H1 (cell line): ENCODE measurements around the gene ITGB5. TPM values are rescaled to one million over a fixed set of nuclear protein-coding genes. Genes with fewer than 3 reads are reported as not detected.

Experiments
- CTCF ChIA-PET: fragments of 300-600 bp; sonication (Branson Sonifier 250); formaldehyde crosslinking; loops from one replicate; lab custom pipeline; 2021; ENCODE audit not compliant: partially characterized antibody; lab: Charles Lee
- POLR2A ChIA-PET: fragments of 300-600 bp; sonication (Branson Sonifier 250); formaldehyde crosslinking; loops from one replicate; lab custom pipeline; 2021; ENCODE audit warnings: inconsistent platforms; ENCODE audit not compliant: partially characterized antibody; lab: Charles Lee
- DNase-seq, 2 experiments: peaks; one replicate each; pipeline versions ENCODE4 v3.0.0 to v3.0.0-alpha.2; 2010 to 2022; ENCODE audit warnings: low spot score in 2 of 2, low read depth in 1 of 2, mixed read lengths in 1 of 2
- FAIRE-seq: peaks from 2 replicates; lab custom pipeline; 2011; peaks lifted over from hg19 to GRCh38; lab: Jason Lieb, UNC
- H2AFZ ChIP-seq: 2 replicates; pipeline ENCODE4 v1.8.1; 2012; ENCODE audit warnings: low read length, inconsistent platforms
- H2AK5ac ChIP-seq: 2 replicates; pipeline ENCODE4 v1.6.1; 2013; ENCODE audit warnings: low read depth, low read length
- H2BK120ac ChIP-seq: replicated peaks from 2 replicates; pipeline ENCODE3; 2013; ENCODE audit warnings: low read depth, low read length, inconsistent platforms
- H2BK12ac ChIP-seq: 2 replicates; pipeline ENCODE4 v1.6.1; 2013; ENCODE audit warnings: low read depth, low read length
- H2BK15ac ChIP-seq: 2 replicates; pipeline ENCODE4 v1.6.1; 2013; ENCODE audit warnings: low read length
- H2BK20ac ChIP-seq: 2 replicates; pipeline ENCODE4 v1.6.1; 2013; ENCODE audit warnings: low read length
- H2BK5ac ChIP-seq: 2 replicates; pipeline ENCODE4 v1.6.1; 2013; ENCODE audit warnings: low read depth, low read length
- H3K14ac ChIP-seq: 2 replicates; pipeline ENCODE4 v1.6.1; 2013; ENCODE audit warnings: inconsistent platforms; ENCODE audit not compliant: insufficient read length
- H3K18ac ChIP-seq: 2 replicates; pipeline ENCODE4 v1.6.1; 2013; ENCODE audit warnings: low read length; ENCODE audit errors: extremely low read depth
- H3K23ac ChIP-seq: 2 replicates; pipeline ENCODE4 v1.6.1; 2013; ENCODE audit warnings: inconsistent platforms; ENCODE audit not compliant: insufficient read length
- H3K23me2 ChIP-seq: 2 replicates; pipeline ENCODE4 v1.6.1; 2013; ENCODE audit warnings: low read depth, low read length
- H3K27ac ChIP-seq: 2 replicates; pipeline ENCODE4 v1.6.1; 2011; ENCODE audit warnings: low read depth, low read length, inconsistent platforms
- H3K27me3 ChIP-seq, 4 experiments: replicated peaks in 1 of 4; 1 replicate in 1 of 4; 2 replicates in 3 of 4; pipeline versions ENCODE4 v1.6.1 to v1.8.1; 2011 to 2013; ENCODE audit warnings: low read length in 3 of 4, mild to moderate bottlenecking in 3 of 4, inconsistent platforms in 2 of 4, mixed read lengths in 2 of 4, moderate library complexity in 1 of 4; ENCODE audit not compliant: control insufficient read depth in 3 of 4, insufficient read depth in 3 of 4; ENCODE audit errors: extremely low read depth in 1 of 4
- H3K36me3 ChIP-seq, 4 experiments: 2 replicates each; pipeline versions ENCODE4 v1.6.1 to v1.8.1; 2011 to 2013; ENCODE audit warnings: mild to moderate bottlenecking in 4 of 4, low read length in 3 of 4, moderate library complexity in 2 of 4, control low read depth in 1 of 4, inconsistent platforms in 1 of 4; ENCODE audit not compliant: insufficient read depth in 4 of 4, control insufficient read depth in 2 of 4
- H3K4ac ChIP-seq: replicated peaks from 2 replicates; pipeline ENCODE3; 2013; ENCODE audit warnings: low read length, low read depth, mixed read lengths, inconsistent platforms; ENCODE audit not compliant: insufficient read length
- H3K4me1 ChIP-seq, 4 experiments: replicated peaks in 1 of 4; 1 replicate in 1 of 4; 2 replicates in 3 of 4; pipeline versions ENCODE4 v1.6.1 to v1.8.1; 2011 to 2013; ENCODE audit warnings: low read length in 3 of 4, inconsistent platforms in 2 of 4, mixed read lengths in 1 of 4; ENCODE audit not compliant: insufficient read depth in 4 of 4, control insufficient read depth in 3 of 4
- H3K4me2 ChIP-seq, 2 experiments: 2 replicates each; pipeline versions ENCODE4 v1.6.1 to v1.8.1; 2011 to 2013; ENCODE audit warnings: low read depth in 2 of 2, low read length in 2 of 2, control low read depth in 1 of 2, inconsistent platforms in 1 of 2, mild to moderate bottlenecking in 1 of 2; ENCODE audit not compliant: insufficient read depth in 1 of 2
- H3K4me3 ChIP-seq, 4 experiments: fragments of 200-600, 300-600 bp in 1 of 4; sonication (generic), shearing (Covaris generic), sonication (Bioruptor Twin) in 1 of 4; 2 replicates each; pipeline versions ENCODE4 v1.5.1 to v1.8.1; 2011 to 2016; ENCODE audit warnings: low read length in 4 of 4, low read depth in 3 of 4, control low read depth in 2 of 4, inconsistent platforms in 2 of 4, mild to moderate bottlenecking in 2 of 4, mixed read lengths in 1 of 4, moderate library complexity in 1 of 4; ENCODE audit not compliant: insufficient read depth in 2 of 4; ENCODE audit errors: extremely low read depth in 1 of 4
- H3K56ac ChIP-seq: replicated peaks from 2 replicates; pipeline ENCODE3; 2013; ENCODE audit warnings: low read depth, mild to moderate bottlenecking, mixed read lengths, low read length, inconsistent platforms; ENCODE audit not compliant: insufficient read length
- H3K79me1 ChIP-seq: 2 replicates; pipeline ENCODE4 v1.6.1; 2013; ENCODE audit warnings: low read depth, low read length, control low read depth
- H3K79me2 ChIP-seq, 2 experiments: 2 replicates each; pipeline versions ENCODE4 v1.6.1 to v1.8.1; 2012 to 2013; ENCODE audit warnings: low read length in 2 of 2, mild to moderate bottlenecking in 2 of 2, inconsistent platforms in 1 of 2; ENCODE audit not compliant: insufficient read depth in 2 of 2, control insufficient read depth in 1 of 2
- H3K9ac ChIP-seq, 4 experiments: replicated peaks in 1 of 4; 1 replicate in 1 of 4; 2 replicates in 3 of 4; pipeline versions ENCODE4 v1.6.1 to v1.8.1; 2011 to 2013; ENCODE audit warnings: low read depth in 3 of 4, low read length in 3 of 4, control low read depth in 2 of 4, mild to moderate bottlenecking in 2 of 4, moderate library complexity in 2 of 4, inconsistent platforms in 1 of 4; ENCODE audit errors: extremely low read depth in 1 of 4
- H3K9me3 ChIP-seq, 2 experiments: 2 replicates each; pipeline versions ENCODE4 v1.6.1 to v1.8.1; 2012 to 2013; ENCODE audit warnings: mild to moderate bottlenecking in 2 of 2, moderate library complexity in 2 of 2, control low read depth in 1 of 2, inconsistent platforms in 1 of 2, low read depth in 1 of 2, low read length in 1 of 2, mixed read lengths in 1 of 2; ENCODE audit not compliant: insufficient read depth in 2 of 2
- H4K20me1 ChIP-seq, 2 experiments: replicated peaks in 1 of 2; 2 replicates each; pipeline versions ENCODE3 to v1.8.1; 2011 to 2013; ENCODE audit warnings: inconsistent platforms in 2 of 2, low read length in 2 of 2, mild to moderate bottlenecking in 1 of 2; ENCODE audit not compliant: insufficient read depth in 2 of 2, control insufficient read depth in 1 of 2
- H4K5ac ChIP-seq: 2 replicates; pipeline ENCODE4 v1.6.1; 2013; ENCODE audit warnings: low read length, low read depth, mixed read lengths, inconsistent platforms; ENCODE audit not compliant: insufficient read length
- H4K8ac ChIP-seq: 2 replicates; pipeline ENCODE4 v1.8.0; 2013; ENCODE audit warnings: mild to moderate bottlenecking, moderate library complexity, low read length, inconsistent platforms; ENCODE audit not compliant: insufficient read depth; ENCODE audit errors: extremely low read depth
- H4K91ac ChIP-seq: replicated peaks from 2 replicates; pipeline ENCODE3; 2013; ENCODE audit warnings: low read length, mixed read lengths, inconsistent platforms; ENCODE audit not compliant: insufficient read length
- ATF2 ChIP-seq: IDR thresholded peaks from 2 replicates; pipeline ENCODE4 v1.6.1; 2012; ENCODE audit warnings: low read length, inconsistent platforms
- BCL11A ChIP-seq, 2 experiments: IDR thresholded peaks; one replicate each; pipeline ENCODE4 v1.6.1; 2011; ENCODE audit warnings: low read depth in 2 of 2, low read length in 2 of 2, mild to moderate bottlenecking in 2 of 2
- BRCA1 ChIP-seq: IDR thresholded peaks from 2 replicates; pipeline ENCODE4 v1.6.1; 2012; ENCODE audit warnings: low read depth, low read length, improper control_type of control experiment
- HDAC2 ChIP-seq, 2 experiments: fragments of 300-600 bp in 1 of 2; sonication (generic) in 1 of 2; IDR thresholded peaks; 2 replicates each; pipeline ENCODE4 v1.6.1; 2011 to 2012; ENCODE audit warnings: low read depth in 2 of 2, low read length in 2 of 2, mild to moderate bottlenecking in 2 of 2, moderate library complexity in 2 of 2, borderline replicate concordance in 1 of 2, inconsistent platforms in 1 of 2
- JUN ChIP-seq: IDR thresholded peaks from 2 replicates; pipeline ENCODE4 v1.6.1; 2011; ENCODE audit warnings: low read depth, mild to moderate bottlenecking, improper control_type of control experiment, low read length
- KDM4A ChIP-seq: IDR thresholded peaks from one replicate; pipeline ENCODE4 v1.7.1; 2012; ENCODE audit warnings: low read depth, mild to moderate bottlenecking, moderate library complexity, low read length, inconsistent platforms; ENCODE audit not compliant: severe bottlenecking
- KDM5A ChIP-seq: fragments of 200-600 bp; IDR thresholded peaks from 2 replicates; pipeline ENCODE4 v1.7.1; 2012; ENCODE audit warnings: mild to moderate bottlenecking, low read length, inconsistent platforms, mixed read lengths
- MAX ChIP-seq: IDR thresholded peaks from 2 replicates; pipeline ENCODE4 v1.6.1; 2012; ENCODE audit warnings: inconsistent platforms
- RFX5 ChIP-seq: IDR thresholded peaks from 2 replicates; pipeline ENCODE4 v1.6.1; 2011; ENCODE audit warnings: low read depth, low read length, improper control_type of control experiment, borderline replicate concordance
- WGBS, 2 experiments: shearing (Covaris generic) in 1 of 2; methylation state at CpG; one replicate each; pipeline versions ENCODE4 v1.1.6 to v1.1.7; 2013 to 2015; ENCODE audit warnings: low lambda C conversion rate in 2 of 2, mixed read lengths in 2 of 2, inconsistent platforms in 1 of 2, low coverage in 1 of 2, missing lambda C conversion rate in 1 of 2; ENCODE audit not compliant: insufficient replicate concordance in 2 of 2, insufficient coverage in 1 of 2, insufficient read length in 1 of 2; ENCODE audit errors: extremely low coverage in 1 of 2, missing lambda C conversion rate in 1 of 2; 5-methylcytosine and 5-hydroxymethylcytosine counted together
- polyA plus RNA-seq, 7 experiments: library from polyadenylated mRNA; depleted of rRNA in 3 of 7; stranded (reverse) in 5 of 7; unstranded in 2 of 7; fragments of >200 nt in 5 of 7; fragments of 200-250 nt in 2 of 7; gene quantifications; 1 replicate in 5 of 7; 2 replicates in 1 of 7; 4 replicates in 1 of 7; pipeline versions ENCODE4 v1.2.1 to v1.2.3, GENCODE V29; 2011 to 2013; ENCODE audit warnings: missing spikeins in 2 of 7, mixed read lengths in 2 of 7
- total RNA-seq: library from RNA; stranded (reverse); fragmentation: NEBNext Ultra II Directional; extraction: Animal tissue kit (Norgen Biotek cat#: 25700); gene quantifications from 2 replicates; pipeline ENCODE4 v1.2.1, GENCODE V29; 2021

The ITGB5 gene
- total and polyA plus RNA-seq, 2 of the 8 experiments (the other 6 are each of a cell fraction or from before 2014, with no cell fraction given) = 101 to 268 TPM

GRCh38 chr3:124856677-124857076, 30.5 kb downstream of the ITGB5 start:
- Histone ChIP-seq H2BK12ac (no peak overlapping the region), H3K36me3 (peaks cover 0 to 10% (median 1%) of the 10 kb centered on the region in 4 experiments; a peak in 1 of 8 replicates), H2BK20ac (no peak overlapping the region), H3K9ac (no peak overlapping the region), H4K20me1 (peaks cover 0 to 4% of the 10 kb centered on the region in 2 experiments), H2AFZ (no peak overlapping the region), H3K56ac (no peak overlapping the region), H3K18ac (no peak overlapping the region), H3K4me2 (no peak overlapping the region), H3K4ac (no peak overlapping the region), H3K4me3 (no peak overlapping the region), H3K79me1 (peaks cover 2% of the 10 kb centered on the region; the same call in 1 of the 2 replicates), H4K5ac (no peak overlapping the region), H4K8ac (no peak overlapping the region), H2AK5ac (no peak overlapping the region), H4K91ac (no peak overlapping the region), H3K4me1 (peaks cover 0 to 11% (median 4%) of the 10 kb centered on the region in 4 experiments; a peak in 3 of 7 replicates), H3K23ac (no peak overlapping the region), H3K9me3 (no peaks in the 10 kb centered on the region), H3K14ac (no peak overlapping the region), H3K23me2 (no peaks in the 10 kb centered on the region), H2BK5ac (no peak overlapping the region), H3K27ac (no peak overlapping the region), H2BK15ac (no peak overlapping the region), H3K79me2 (peaks cover 0 to under 1% of the 10 kb centered on the region in 2 experiments; a peak in 1 of 4 replicates), H2BK120ac (no peak overlapping the region), H3K27me3 (no peaks in the 10 kb centered on the region)
- FAIRE-seq = no peak
- DNase-seq = no peak
- POLR2A ChIA-PET = interaction anchor here (0.7 to 1.4 kb wide), 6 partner anchors 12 to 32 kb away, joined by 3 to 7 read pairs (median 3); no protein-coding TSS in a partner anchor
- 93% methylated on average over 2 of the region's 2 CpGs; no CpG with 5 or more reads in 1 of the 2 experiments for WGBS, 2 experiments
- CTCF ChIA-PET = interaction anchor here (0.8 to 2.1 kb wide), 4 partner anchors 10 to 184 kb away, joined by 3 to 6 read pairs (median 4); no protein-coding TSS in a partner anchor
- TF ChIP-seq BRCA1 (no peak), HDAC2 (IDR thresholded peaks at IDR 0.05; ENCODE audit: borderline replicate concordance in 1 of 2, low read depth in 2 of 2, low read length in 2 of 2) (no peak), MAX (no peak), RFX5 (no peak), KDM4A (no peak), BCL11A (IDR thresholded peaks at IDR 0.05; ENCODE audit: low read depth in 2 of 2, low read length in 2 of 2) (no peak), KDM5A (no peak), ATF2 (no peak), JUN (no peak)
